HG03342 (cell line): ENCODE measurements around the gene LDLRAD1.
"Not testable (repeated sequence)": the region's sequence is repeated elsewhere in the genome, so short reads cannot be mapped to it uniquely, and the experiment has no call there.

Experiments
- ATAC-seq: cut with Tn5 transposase; IDR thresholded peaks from one replicate; pipeline ENCODE4 v1.9.1; 2021; ENCODE audit warnings: mild to moderate bottlenecking, moderate library complexity; ENCODE audit not compliant: unreplicated experiment

LDLRAD1 gene

DNA sequence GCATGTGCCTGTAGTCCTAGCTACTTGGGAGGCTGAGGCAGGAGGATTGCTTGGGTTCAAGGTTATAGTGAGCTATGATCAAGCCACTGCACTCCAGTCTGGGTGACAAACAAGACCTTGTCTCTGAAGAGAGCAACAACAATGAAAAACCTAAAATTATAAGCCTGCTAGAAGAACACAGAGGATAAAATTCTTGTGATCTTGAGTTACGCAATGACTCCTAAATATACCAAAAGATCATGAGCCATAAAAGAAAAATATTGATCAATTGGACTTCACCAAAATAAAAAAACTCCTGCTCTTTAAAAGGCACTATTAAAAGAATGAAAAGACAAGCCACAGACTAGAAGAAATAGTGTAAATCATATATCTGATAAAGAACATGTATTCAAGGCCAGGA lies 22.3 kb downstream of the LDLRAD1 start:
- no peak for ATAC-seq

GRCh38 chr1:53994516-53994915 lies 23.5 kb downstream of the LDLRAD1 start:
- not testable (repeated sequence) for ATAC-seq

- ATAC-seq = no peak
Measured at GRCh38 chr1:53992085-53992874, 25.7 kb downstream of the LDLRAD1 start.

DNA sequence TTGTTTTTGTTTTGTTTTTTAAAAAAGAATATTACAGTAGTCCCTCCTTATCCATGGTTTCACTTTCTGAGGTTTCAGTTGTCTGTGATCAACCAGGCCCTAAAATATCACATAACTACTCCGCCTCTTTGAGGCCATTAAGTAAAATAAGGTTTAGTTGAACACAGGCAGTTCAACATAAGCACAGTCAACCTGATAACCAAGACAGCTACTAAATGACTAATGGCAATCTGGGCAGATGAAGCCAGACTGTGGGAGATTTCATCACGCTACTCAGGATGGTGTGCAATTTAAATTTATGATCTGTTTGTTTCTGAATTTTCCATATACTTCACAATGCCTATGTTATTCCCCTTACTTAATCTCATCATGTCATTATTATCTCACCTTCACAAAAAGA lies 30.1 kb downstream of the LDLRAD1 start:
- ATAC-seq = no peak

GRCh38 chr1:53986458-53986857 lies 31.5 kb downstream of the LDLRAD1 start:
- ATAC-seq = no peak

DNA sequence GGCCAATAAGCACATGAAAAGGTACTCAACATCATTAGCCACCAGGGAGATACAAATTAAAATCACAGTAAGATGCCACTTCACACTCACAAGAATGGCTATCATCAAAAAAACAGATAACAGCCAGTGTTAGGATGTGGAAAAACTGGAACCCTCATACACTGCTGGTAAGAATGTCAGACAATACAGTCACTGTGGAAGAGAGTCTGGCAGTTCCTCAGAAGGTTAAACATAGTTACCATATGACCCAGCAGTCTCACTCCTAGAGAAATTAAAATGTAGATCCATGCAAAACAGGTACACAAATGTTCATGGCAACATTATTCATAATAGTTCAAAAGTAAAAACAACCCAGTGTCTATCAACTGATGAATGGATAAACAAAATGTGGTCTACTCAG lies 33.3 kb downstream of the LDLRAD1 start:
- ATAC-seq = no peak

DNA sequence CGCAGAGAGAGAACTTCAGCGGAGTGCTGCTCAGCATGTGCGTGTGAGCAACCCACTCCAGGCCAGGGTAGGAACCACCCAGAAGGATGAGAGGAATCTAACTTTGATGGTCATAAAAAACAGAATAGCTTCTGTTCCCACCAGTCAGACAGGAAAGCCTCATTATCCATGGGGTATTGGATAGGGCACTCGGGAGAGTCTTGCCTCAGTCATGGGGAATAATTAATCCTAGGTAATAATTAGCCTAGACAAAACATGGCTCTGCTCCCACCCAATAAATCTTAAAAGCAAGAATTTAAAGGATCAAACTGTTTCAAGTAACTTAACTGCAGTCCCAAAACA lies 35.3 kb downstream of the LDLRAD1 start:
- no peak for ATAC-seq

- ATAC-seq = no peak
Measured at GRCh38 chr1:53982034-53982762, 35.8 kb downstream of the LDLRAD1 start.

GRCh38 chr1:53981220-53981619 lies 36.8 kb downstream of the LDLRAD1 start:
- no peak for ATAC-seq

DNA sequence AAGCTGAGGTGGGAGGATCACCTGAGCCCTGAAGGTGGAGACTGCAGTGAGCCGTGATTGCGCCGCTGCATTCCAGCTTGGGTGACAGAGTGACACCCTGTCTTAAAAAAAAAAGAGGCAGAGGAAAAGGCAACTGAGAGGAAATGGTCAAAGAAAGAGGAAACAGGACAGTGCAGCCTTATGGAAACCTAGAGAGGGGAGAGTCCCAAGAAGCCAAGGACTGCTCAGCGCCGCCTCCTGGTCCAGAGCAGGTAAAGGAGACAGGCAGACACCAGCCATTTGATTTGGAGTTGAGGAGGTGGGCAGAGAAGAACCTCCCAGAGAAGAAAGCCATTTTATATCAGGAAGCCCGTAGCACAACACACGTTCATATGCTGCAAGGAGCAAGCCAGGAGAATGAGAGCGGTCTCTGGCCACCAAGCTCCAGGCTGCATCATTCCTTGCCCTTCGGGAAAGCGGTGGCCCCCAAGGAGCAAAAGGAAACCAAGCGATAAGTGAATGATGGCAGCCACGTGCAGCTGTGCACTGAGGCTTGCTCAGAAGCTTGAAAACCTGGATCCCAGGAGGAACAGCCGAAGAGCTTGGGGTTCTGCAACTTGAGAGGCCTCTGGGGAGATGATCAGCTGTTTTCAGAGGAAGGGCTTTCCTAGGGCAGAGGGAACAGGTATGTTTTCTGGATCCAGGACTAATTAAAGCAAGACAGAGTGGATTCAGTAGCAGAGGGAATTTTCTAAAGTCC lies 38.1 kb downstream of the LDLRAD1 start:
- ATAC-seq = no peak

GRCh38 chr1:53975861-53976260 lies 42.1 kb downstream of the LDLRAD1 start:
- no peak for ATAC-seq

DNA sequence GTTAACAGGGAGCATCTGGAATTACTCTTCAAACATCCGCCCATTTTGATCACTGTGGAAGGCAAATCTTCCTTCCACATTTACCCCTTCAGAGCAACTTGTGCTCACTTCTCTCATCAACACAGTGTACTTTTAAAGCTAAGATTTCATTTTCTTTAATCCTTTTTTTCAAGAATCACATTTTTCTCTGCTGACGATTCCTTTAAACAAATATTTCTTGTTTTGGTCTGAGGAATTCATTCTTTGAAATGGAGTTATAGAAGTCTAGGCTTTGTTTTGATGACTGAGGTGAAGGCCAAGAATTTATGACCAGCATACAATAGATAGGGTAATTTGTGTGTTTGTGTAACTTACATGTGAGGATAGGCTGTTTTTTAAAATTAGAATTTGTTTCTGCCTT lies 46.3 kb downstream of the LDLRAD1 start:
- no peak for ATAC-seq

GRCh38 chr1:53969323-53969722 lies 48.7 kb downstream of the LDLRAD1 start:
- ATAC-seq = not testable (repeated sequence)

- no peak for ATAC-seq
Measured at GRCh38 chr1:53968125-53968513, 49.9 kb downstream of the LDLRAD1 start.

DNA sequence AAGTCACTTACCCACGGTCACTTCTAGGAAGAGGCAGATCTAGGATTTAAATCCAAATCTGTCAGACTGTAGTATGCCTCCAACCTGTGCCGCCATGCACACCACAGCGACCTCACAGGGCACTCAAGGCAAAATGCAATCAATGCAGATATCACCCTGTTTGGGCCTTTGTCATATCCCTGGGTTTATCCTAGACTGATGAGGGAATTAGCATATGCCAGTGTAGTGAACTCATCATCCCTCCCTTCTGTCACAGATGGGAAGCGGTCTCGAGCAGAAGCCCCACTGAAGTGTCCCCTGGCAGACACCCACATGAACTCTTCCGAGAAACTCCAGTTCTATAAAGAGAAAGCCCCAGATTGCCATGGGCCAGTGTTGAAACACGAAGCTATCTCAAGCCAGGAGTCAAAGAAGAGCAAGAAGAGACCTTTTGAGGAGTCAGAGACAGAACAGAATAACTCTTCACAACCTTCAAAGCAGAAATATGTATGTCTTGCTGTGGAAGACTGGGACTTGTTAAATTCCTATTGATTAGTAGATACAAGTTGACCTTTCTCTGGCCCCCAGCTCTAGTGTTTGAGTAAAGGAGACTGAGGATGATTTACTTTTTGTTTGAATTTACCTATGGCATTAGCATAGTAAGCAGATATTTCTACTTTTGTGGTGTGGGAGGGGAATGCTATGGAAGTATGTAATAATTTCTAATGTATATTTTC lies 50.4 kb downstream of the LDLRAD1 start:
- ATAC-seq = no peak

DNA sequence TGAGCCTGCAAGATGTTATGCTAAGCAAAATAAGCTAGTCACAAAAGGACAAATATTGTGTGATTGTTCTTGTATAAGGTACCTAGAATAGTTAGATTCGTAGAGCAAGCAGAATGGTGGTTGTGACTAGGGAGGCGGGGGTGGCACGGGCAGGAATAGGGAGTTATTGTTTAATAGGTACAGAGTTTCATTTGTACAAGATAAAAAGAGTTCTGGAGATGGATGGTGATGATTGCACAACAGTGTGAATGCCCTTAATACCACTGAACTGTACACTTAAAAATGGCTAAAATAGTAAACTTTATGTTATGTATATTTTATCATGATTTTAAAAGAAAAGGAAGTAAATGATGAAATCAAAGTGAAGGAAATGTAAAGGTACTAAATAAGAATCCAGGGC lies 51.2 kb downstream of the LDLRAD1 start:
- ATAC-seq = no peak

- no peak for ATAC-seq
Measured at GRCh38 chr1:53964109-53964508, 53.9 kb downstream of the LDLRAD1 start.

DNA sequence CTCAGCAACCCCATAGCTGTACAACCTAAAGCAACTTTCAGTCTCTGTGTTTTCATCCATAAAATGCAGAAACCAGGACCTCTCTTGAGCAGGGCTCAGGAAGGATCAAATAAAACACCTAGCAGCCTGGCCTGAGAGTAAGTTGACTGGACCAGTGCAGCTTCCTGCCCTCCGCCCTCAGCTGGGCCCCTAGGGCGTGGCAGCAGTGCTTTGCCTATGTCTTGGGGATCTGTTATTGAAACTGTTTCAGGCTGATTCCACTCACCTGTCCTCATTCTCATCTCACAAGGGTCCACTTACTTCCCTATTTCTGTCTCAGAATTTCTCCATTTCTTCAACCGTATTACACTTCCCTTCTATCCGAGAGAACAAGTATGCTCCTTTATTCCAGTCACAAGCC lies 54.5 kb downstream of the LDLRAD1 start:
- ATAC-seq = peak; percentile 85

GRCh38 chr1:53962395-53962794 lies 55.6 kb downstream of the LDLRAD1 start:
- ATAC-seq = no peak

GRCh38 chr1:53959664-53960250 lies 58.2 kb downstream of the LDLRAD1 start:
- ATAC-seq = no peak
